HepG2 (cell line): Measurements from ENCODE around the gene ZNF134. TPM values are rescaled to one million over a fixed set of nuclear protein-coding genes. Genes with fewer than 3 reads are reported as not detected.

Experiments used
- GATAD1 ChIP-seq: IDR thresholded peaks from 2 replicates; pipeline ENCODE4 v1.6.1; 2016; ENCODE audit warnings: missing genetic modification reagents, missing compliant biosample characterization
- KLF16 ChIP-seq, 2 experiments: sonication (generic) in 1 of 2; formaldehyde crosslinking in 1 of 2; IDR thresholded peaks; 2 replicates each; pipeline versions ENCODE4 v1.6.1 to v1.8.0; 2016 to 2023; ENCODE audit warnings: missing genetic modification reagents in 2 of 2, missing compliant biosample characterization in 1 of 2
- NFYC ChIP-seq: IDR thresholded peaks from 2 replicates; pipeline ENCODE4 v1.6.1; 2016; ENCODE audit warnings: missing genetic modification reagents, missing compliant biosample characterization
- NONO ChIP-seq, 2 experiments: fragments of 450-650 bp in 1 of 2; sonication (generic) in 1 of 2; formaldehyde crosslinking in 1 of 2; IDR thresholded peaks in 1 of 2; conservative IDR thresholded peaks in 1 of 2; 2 replicates each; pipeline versions ENCODE4 v1.6.1 to v1.8.0; 2017 to 2022; ENCODE audit warnings: mild to moderate bottlenecking in 1 of 2, missing genetic modification reagents in 1 of 2, moderate library complexity in 1 of 2
- PHF20 ChIP-seq: sonication (generic); formaldehyde crosslinking; IDR thresholded peaks from 2 replicates; pipeline ENCODE4 v1.5.0; 2020; ENCODE audit warnings: mild to moderate bottlenecking, missing genetic modification reagents
- POLR2A ChIP-seq, 2 experiments: IDR thresholded peaks; 2 replicates each; pipeline ENCODE4 v1.6.1; 2011; ENCODE audit warnings: low read depth in 2 of 2, low read length in 2 of 2, mild to moderate bottlenecking in 1 of 2, moderate library complexity in 1 of 2; ENCODE audit not compliant: insufficient read depth in 1 of 2
- POLR2G ChIP-seq: fragments of 200-400 bp; formaldehyde crosslinking; IDR thresholded peaks from 2 replicates; pipeline ENCODE4 v1.6.1; 2018; ENCODE audit warnings: mild to moderate bottlenecking, low read depth, low read length, moderate library complexity
- SOX6 ChIP-seq, 2 experiments: fragments of 450-650 bp in 1 of 2; sonication (generic) in 1 of 2; formaldehyde crosslinking in 1 of 2; IDR thresholded peaks; 2 replicates each; pipeline versions ENCODE4 v1.4.0 to v1.6.1; 2017 to 2020; ENCODE audit warnings: antibody characterized with exemption in 1 of 2, mild to moderate bottlenecking in 1 of 2, missing genetic modification reagents in 1 of 2
- SP2 ChIP-seq: sonication (generic); formaldehyde crosslinking; IDR thresholded peaks from 2 replicates; pipeline ENCODE4 v1.5.1; 2020; ENCODE audit warnings: mild to moderate bottlenecking, missing genetic modification reagents
- TBX2 ChIP-seq: sonication (generic); formaldehyde crosslinking; IDR thresholded peaks from 2 replicates; pipeline ENCODE4 v1.5.0; 2020; ENCODE audit warnings: missing genetic modification reagents, mild to moderate bottlenecking, borderline replicate concordance
- ZHX2 ChIP-seq, 2 experiments: sonication (generic) in 1 of 2; formaldehyde crosslinking in 1 of 2; IDR thresholded peaks; 2 replicates each; pipeline versions ENCODE4 v1.6.1 to v1.9.0; 2014 to 2022; ENCODE audit warnings: antibody characterized with exemption in 1 of 2, borderline replicate concordance in 1 of 2, inconsistent platforms in 1 of 2, low read depth in 1 of 2, missing genetic modification reagents in 1 of 2
- ZNF225 ChIP-seq: sonication (generic); formaldehyde crosslinking; IDR thresholded peaks from 2 replicates; pipeline ENCODE4 v1.4.0; 2020; ENCODE audit warnings: mild to moderate bottlenecking, missing genetic modification reagents
- polyA plus RNA-seq, 8 experiments: library from polyadenylated mRNA; depleted of rRNA in 3 of 8; stranded (reverse) in 7 of 8; unstranded in 1 of 8; fragments of >200 nt; fragmentation: Illumina TruSeq in 4 of 8; extraction: Trizol in 4 of 8; gene quantifications; 2 replicates each; pipeline versions ENCODE4 v1.2.1 to v1.2.3, GENCODE V29; 2011 to 2016; ENCODE audit warnings: low read depth in 4 of 8, missing spikeins in 1 of 8, mixed read lengths in 1 of 8; ENCODE audit not compliant: insufficient read depth in 1 of 8
- total RNA-seq, 5 experiments: library from RNA; depleted of rRNA; stranded (reverse); fragments of >200 nt; fragmentation: Illumina TruSeq; extraction: Trizol; gene quantifications; 2 replicates each; pipeline ENCODE4 v1.2.3, GENCODE V29; 2016; ENCODE audit warnings: low read depth in 1 of 5
- TF ChIP-seq, protein P1 (sequence below): sonication (generic); formaldehyde crosslinking; IDR thresholded peaks from 2 replicates; pipeline ENCODE4 v1.9.0; 2022; ENCODE audit warnings: missing genetic modification reagents, mild to moderate bottlenecking, borderline replicate concordance
- TF ChIP-seq, protein P2 (sequence below): sonication (generic); formaldehyde crosslinking; IDR thresholded peaks from 2 replicates; pipeline ENCODE4 v1.8.1; 2023; ENCODE audit warnings: mild to moderate bottlenecking, missing genetic modification reagents, borderline replicate concordance
- TF ChIP-seq, protein P3 (sequence below): IDR thresholded peaks from 2 replicates; pipeline ENCODE4 v1.6.1; 2016

ZNF134 gene
- total and polyA plus RNA-seq, 2 of the 13 experiments (the other 11 are each of a cell fraction or from before 2014, with no cell fraction given) = 6.8 to 17.1 TPM

DNA sequence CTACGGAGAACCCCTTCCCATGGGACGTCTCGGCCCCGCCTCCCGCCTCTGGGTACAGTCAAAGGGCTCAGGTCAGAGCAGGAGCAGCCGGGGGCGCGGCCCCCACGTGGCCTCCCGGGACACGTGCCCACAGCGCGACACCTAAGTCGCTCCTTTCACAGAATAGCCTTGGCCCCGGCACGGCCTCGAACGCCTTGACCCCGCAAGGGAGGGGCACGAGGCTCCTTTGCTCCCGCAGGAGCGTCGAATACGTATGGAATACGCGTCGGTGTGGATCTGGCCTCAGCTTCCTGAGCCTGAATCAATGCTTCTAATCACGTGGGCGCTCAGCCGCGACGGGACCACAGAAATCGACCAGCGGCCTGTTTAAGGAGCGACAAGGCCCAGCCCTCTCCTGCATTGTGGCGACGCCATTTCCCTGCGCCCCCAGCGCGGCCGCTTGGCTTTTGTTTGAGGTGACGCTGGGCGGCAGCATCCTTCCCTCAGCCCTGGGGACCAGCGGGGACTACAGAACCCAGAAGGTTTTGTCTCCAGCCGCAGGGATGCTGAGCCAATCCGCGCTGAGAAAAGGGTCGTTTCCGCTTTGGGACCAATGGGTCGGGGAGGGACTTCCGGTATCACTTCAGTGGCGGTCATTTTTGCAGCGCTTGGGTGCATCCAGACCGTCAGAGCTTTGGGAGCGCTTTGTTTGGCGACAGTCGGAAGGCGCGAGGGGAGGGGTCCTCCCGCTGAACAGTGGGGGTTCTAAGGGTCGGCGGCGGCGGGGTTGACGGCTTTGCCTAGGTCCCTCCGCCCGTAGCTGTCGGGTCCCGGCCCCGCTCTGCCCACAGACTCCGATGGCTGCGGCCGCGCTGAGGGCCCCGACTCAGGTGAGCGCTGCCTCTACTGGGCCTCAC is 30.3 kb upstream of the ZNF134 start, which contains the start of gene ZIK1 (continued):
- TF ChIP-seq, protein P1, sequence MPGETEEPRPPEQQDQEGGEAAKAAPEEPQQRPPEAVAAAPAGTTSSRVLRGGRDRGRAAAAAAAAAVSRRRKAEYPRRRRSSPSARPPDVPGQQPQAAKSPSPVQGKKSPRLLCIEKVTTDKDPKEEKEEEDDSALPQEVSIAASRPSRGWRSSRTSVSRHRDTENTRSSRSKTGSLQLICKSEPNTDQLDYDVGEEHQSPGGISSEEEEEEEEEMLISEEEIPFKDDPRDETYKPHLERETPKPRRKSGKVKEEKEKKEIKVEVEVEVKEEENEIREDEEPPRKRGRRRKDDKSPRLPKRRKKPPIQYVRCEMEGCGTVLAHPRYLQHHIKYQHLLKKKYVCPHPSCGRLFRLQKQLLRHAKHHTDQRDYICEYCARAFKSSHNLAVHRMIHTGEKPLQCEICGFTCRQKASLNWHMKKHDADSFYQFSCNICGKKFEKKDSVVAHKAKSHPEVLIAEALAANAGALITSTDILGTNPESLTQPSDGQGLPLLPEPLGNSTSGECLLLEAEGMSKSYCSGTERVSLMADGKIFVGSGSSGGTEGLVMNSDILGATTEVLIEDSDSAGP = peak; percentile 59; the same call in 1 of the 2 replicates
- TF ChIP-seq GATAD1 = peak; percentile 83
- peak; percentile 87 for TF ChIP-seq NFYC (CRISPR knock-in tag)
- TF ChIP-seq ZHX2 (IDR thresholded peaks at IDR 0.05; ENCODE audit: low read depth) = no peak; the same call in 1 of the 2 replicates
- TF ChIP-seq ZHX2 (CRISPR knock-in tag; IDR thresholded peaks at IDR 0.05; ENCODE audit: borderline replicate concordance) = no peak
- TF ChIP-seq, protein P2, sequence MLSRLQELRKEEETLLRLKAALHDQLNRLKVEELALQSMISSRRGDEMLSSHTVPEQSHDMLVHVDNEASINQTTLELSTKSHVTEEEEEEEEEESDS (CRISPR knock-in tag) = no peak
- 0 out of 4 replicates have a peak, but pooled peaks of 1 of the 2 experiments have one; percentile 19 for TF ChIP-seq KLF16 (CRISPR knock-in tag; IDR thresholded peaks at IDR 0.05)
- TF ChIP-seq POLR2G = peak; percentile 38; the same call in 1 of the 2 replicates
- TF ChIP-seq, protein P3, sequence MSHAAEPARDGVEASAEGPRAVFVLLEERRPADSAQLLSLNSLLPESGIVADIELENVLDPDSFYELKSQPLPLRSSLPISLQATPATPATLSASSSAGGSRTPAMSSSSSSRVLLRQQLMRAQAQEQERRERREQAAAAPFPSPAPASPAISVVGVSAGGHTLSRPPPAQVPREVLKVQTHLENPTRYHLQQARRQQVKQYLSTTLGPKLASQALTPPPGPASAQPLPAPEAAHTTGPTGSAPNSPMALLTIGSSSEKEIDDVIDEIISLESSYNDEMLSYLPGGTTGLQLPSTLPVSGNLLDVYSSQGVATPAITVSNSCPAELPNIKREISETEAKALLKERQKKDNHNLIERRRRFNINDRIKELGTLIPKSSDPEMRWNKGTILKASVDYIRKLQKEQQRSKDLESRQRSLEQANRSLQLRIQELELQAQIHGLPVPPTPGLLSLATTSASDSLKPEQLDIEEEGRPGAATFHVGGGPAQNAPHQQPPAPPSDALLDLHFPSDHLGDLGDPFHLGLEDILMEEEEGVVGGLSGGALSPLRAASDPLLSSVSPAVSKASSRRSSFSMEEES (CRISPR knock-in tag) = no peak
- TF ChIP-seq POLR2A (IDR thresholded peaks at IDR 0.05; ENCODE audit: insufficient read depth in 1 of 2, low read depth in 2 of 2, low read length in 2 of 2) = 0 out of 4 replicates have a peak, but pooled peaks of 1 of the 2 experiments have one; percentile 36
- TF ChIP-seq PHF20 (CRISPR knock-in tag) = peak; percentile 55; the same call in 1 of the 2 replicates
- no peak for TF ChIP-seq ZNF225
- peak; percentile 89 for TF ChIP-seq SP2 (CRISPR knock-in tag)
- TF ChIP-seq SOX6 (IDR thresholded peaks at IDR 0.05) = no peak
- TF ChIP-seq SOX6 (CRISPR knock-in tag; IDR thresholded peaks at IDR 0.05) = 0 out of 2 replicates have a peak, but pooled peaks have one; percentile 17
- TF ChIP-seq NONO (IDR thresholded peaks at IDR 0.05) = no peak
- TF ChIP-seq NONO (CRISPR knock-in tag; conservative IDR thresholded peaks at IDR 0.05) = 0 out of 2 replicates have a peak, but pooled peaks have one; percentile 15
- 0 out of 2 replicates have a peak, but pooled peaks have one; percentile 17 for TF ChIP-seq TBX2 (CRISPR knock-in tag)
